Parathyroid adenoma (tissue), 2 donors: Measurements from ENCODE around the gene TMCC3.

Source experiments
- H2AFZ ChIP-seq: fragments of 300-600 bp; sonication (generic); one replicate; pipeline ENCODE4 v1.7.0; 2017; ENCODE audit warnings: antibody characterized with exemption, mild to moderate bottlenecking
- H3K27ac ChIP-seq: fragments of 300-600 bp; sonication (generic); one replicate; pipeline ENCODE4 v1.7.0; 2017
- H3K27me3 ChIP-seq: fragments of 300-600 bp; sonication (generic); one replicate; pipeline ENCODE4 v1.7.0; 2017; ENCODE audit warnings: low read length; ENCODE audit not compliant: control insufficient read depth, insufficient read depth
- H3K36me3 ChIP-seq: fragments of 300-600 bp; sonication (generic); one replicate; pipeline ENCODE4 v1.7.0; 2017; ENCODE audit warnings: low read length; ENCODE audit not compliant: control insufficient read depth, insufficient read depth
- H3K4me1 ChIP-seq: fragments of 300-600 bp; sonication (generic); one replicate; pipeline ENCODE4 v1.7.0; 2017; ENCODE audit warnings: control low read depth
- H3K4me2 ChIP-seq: fragments of 300-600 bp; sonication (generic); one replicate; pipeline ENCODE4 v1.7.0; 2017; ENCODE audit warnings: low read length
- H3K4me3 ChIP-seq: fragments of 300-600 bp; sonication (generic); one replicate; pipeline ENCODE4 v1.7.0; 2017; ENCODE audit warnings: low read depth, low read length
- H3K79me2 ChIP-seq: fragments of 300-600 bp; sonication (generic); one replicate; pipeline ENCODE4 v1.7.0; 2017; ENCODE audit warnings: control low read depth
- H3K9ac ChIP-seq: fragments of 300-600 bp; sonication (generic); one replicate; pipeline ENCODE4 v1.7.0; 2017; ENCODE audit warnings: mild to moderate bottlenecking
- H3K9me3 ChIP-seq: fragments of 300-600 bp; sonication (generic); one replicate; pipeline ENCODE4 v1.7.0; 2017; ENCODE audit warnings: low read length; ENCODE audit not compliant: control insufficient read depth
- TF ChIP-seq, protein P1 (sequence below): fragments of 300-600 bp; sonication (generic); IDR thresholded peaks from one replicate; pipeline ENCODE4 v1.7.0; 2017; ENCODE audit warnings: antibody characterized with exemption, mild to moderate bottlenecking
- donor health status: primary hyperparathyroidism.

TMCC3 gene

DNA sequence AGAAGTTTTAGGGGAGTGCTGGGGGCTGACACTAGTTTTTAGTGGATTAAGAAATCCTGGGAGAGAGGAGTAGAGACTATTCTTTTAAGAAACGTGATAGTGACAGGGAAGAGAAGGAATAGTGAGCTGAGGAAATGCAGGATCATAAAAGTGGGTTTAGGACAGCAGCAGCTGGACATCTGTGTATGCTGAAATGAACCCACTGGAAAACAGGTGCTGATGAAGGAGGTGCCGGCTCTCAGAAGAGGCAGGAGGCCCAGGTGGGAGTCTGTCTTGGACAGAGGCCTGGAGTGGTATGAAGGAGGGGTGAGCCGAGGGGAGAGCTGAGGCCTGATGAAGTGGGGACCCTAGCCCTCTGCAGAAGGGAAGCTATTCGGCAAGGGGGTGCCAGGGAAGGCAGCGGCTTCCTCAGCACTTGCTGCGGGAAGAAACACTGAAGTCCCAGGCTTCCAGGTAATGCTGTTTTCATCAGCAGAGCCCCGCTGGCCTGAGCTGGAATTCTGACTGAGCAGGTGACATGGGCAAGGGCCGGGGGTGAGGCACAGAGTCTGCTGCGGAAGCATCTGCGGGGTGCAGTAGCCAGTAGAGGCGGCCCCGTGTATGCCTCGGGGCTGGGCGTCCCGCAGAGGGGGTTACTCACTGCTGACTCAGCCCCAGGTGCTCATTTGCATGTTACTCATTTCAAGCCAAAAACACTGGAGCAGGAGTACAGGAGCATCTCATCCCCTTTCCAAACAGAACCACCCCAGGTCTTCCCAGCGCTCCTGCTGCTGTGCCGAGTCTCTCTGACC lies 89.7 kb downstream of the TMCC3 start:
- Histone ChIP-seq H3K79me2 (no peaks in the 10 kb centered on the region), H3K36me3 (no peaks in the 10 kb centered on the region), H3K9me3 (no peaks in the 10 kb centered on the region), H3K27ac (no peak overlapping the region), H3K4me3 (no peak overlapping the region), H3K27me3 (no peaks in the 10 kb centered on the region), H3K9ac (no peak overlapping the region), H2AFZ (no peak overlapping the region), H3K4me1 (no peaks in the 10 kb centered on the region), H3K4me2 (no peak overlapping the region)
- TF ChIP-seq, protein P1, sequence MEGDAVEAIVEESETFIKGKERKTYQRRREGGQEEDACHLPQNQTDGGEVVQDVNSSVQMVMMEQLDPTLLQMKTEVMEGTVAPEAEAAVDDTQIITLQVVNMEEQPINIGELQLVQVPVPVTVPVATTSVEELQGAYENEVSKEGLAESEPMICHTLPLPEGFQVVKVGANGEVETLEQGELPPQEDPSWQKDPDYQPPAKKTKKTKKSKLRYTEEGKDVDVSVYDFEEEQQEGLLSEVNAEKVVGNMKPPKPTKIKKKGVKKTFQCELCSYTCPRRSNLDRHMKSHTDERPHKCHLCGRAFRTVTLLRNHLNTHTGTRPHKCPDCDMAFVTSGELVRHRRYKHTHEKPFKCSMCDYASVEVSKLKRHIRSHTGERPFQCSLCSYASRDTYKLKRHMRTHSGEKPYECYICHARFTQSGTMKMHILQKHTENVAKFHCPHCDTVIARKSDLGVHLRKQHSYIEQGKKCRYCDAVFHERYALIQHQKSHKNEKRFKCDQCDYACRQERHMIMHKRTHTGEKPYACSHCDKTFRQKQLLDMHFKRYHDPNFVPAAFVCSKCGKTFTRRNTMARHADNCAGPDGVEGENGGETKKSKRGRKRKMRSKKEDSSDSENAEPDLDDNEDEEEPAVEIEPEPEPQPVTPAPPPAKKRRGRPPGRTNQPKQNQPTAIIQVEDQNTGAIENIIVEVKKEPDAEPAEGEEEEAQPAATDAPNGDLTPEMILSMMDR = no peak

DNA sequence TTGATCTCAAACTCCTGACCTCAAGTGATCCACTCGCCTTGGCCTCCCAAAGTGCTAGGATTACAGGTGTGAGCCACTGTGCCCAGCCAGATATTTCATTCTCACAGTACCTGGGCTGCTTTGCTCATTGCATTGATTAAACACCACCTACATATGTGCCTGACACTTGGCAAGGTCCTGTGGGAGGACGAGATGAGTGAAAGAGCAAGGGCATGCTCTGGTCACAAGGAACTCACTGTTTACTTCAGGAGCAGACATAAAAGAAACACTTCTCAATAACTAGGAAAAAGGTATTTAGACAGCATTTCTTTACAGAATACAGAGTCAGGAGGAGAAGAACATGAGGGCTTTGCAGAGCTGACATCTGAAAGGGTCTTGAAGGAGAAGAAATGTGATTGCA lies 91.7 kb downstream of the TMCC3 start:
- Histone ChIP-seq H3K4me2 (no peak overlapping the region), H3K4me1 (no peaks in the 10 kb centered on the region), H3K9me3 (no peaks in the 10 kb centered on the region), H3K4me3 (no peak overlapping the region), H2AFZ (no peak overlapping the region), H3K79me2 (no peaks in the 10 kb centered on the region), H3K27me3 (no peaks in the 10 kb centered on the region), H3K36me3 (no peaks in the 10 kb centered on the region), H3K27ac (no peak overlapping the region), H3K9ac (no peak overlapping the region)
- TF ChIP-seq, protein P1 = no peak

DNA sequence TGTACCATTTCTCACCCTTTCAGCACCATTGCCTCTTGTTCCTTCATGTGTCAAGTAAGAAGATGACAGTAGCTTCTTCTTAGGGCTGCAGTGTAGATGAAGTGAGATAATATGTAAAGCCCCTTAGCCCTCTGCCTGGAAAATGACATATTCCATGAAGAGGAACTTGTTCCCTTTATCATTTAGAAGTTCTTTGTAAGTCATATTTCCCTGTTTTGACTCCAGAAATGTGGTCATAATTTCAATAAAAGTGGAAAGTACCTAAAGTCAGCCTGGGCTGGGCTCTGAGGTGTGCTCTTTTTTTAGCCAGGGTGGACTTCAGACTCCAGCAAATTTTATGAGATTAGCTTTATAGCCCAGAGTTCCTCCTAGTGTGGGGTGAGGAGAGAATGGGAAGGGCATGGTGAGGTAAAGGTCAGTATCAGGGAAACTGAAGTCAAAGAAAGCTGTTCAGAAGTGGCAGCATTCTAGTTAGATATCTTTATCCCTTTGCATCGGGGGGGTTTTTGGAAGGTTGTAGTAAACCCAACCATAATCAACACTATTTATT lies 92.5 kb downstream of the TMCC3 start:
- Histone ChIP-seq H2AFZ (no peak overlapping the region), H3K4me2 (no peak overlapping the region), H3K4me3 (no peak overlapping the region), H3K4me1 (no peaks in the 10 kb centered on the region), H3K36me3 (no peaks in the 10 kb centered on the region), H3K27me3 (no peaks in the 10 kb centered on the region), H3K9me3 (no peaks in the 10 kb centered on the region), H3K27ac (no peak overlapping the region), H3K79me2 (no peaks in the 10 kb centered on the region), H3K9ac (no peak overlapping the region)
- TF ChIP-seq, protein P1 = no peak

DNA sequence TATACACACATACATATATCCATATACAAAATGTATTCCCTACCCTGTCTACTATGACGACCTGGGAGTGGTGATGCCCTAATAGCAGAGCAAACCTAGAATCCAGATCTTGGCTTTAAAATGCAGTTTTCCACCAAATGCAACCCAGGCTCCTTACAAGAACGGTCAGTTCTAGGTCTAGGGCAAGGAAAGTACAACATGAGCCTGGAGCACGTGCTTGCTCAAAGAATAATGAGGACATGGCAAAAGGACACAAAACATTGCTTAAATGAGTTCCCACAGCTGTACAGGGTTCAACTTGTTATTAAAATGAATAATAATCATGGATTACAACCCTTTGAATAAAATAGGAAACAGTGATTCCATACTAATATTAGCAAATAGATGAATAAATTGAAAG lies 94.7 kb downstream of the TMCC3 start:
- H3K9ac ChIP-seq = no peak overlapping the region
- H3K79me2 ChIP-seq = no peaks in the 10 kb centered on the region
- H3K4me2 ChIP-seq = no peak overlapping the region
- H3K4me3 ChIP-seq = no peak overlapping the region
- H3K36me3 ChIP-seq = no peaks in the 10 kb centered on the region
- no peaks in the 10 kb centered on the region for H3K27me3 ChIP-seq
- H3K4me1 ChIP-seq = no peaks in the 10 kb centered on the region
- no peaks in the 10 kb centered on the region for H3K9me3 ChIP-seq
- no peak overlapping the region for H2AFZ ChIP-seq
- no peak overlapping the region for H3K27ac ChIP-seq
- TF ChIP-seq, protein P1 = no peak

DNA sequence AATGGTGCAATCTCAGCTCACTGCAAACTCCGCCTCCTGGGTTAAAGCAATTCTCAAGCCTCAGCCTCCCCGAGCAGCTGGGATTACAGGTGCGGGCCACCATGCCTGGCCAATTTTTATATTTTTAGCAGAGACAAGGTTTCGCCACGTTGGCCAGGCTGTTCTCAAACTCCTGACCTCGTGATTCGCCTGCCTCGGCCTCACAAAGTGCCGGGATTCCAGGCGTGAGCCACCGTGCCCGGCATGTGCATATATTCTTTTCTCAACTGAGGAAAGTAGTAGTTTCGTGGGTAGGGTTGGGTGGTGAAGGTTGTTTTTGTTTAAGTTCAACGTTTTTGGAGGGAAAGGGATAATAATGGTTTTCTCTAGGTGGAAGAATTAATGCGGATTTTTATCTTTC lies 96.5 kb downstream of the TMCC3 start:
- H3K9me3 ChIP-seq = no peaks in the 10 kb centered on the region
- TF ChIP-seq, protein P1 = no peak
- no peaks in the 10 kb centered on the region for H3K4me1 ChIP-seq
- H3K4me2 ChIP-seq = no peak overlapping the region
- no peak overlapping the region for H3K4me3 ChIP-seq
- H3K9ac ChIP-seq = no peak overlapping the region
- H2AFZ ChIP-seq = no peak overlapping the region
- no peaks in the 10 kb centered on the region for H3K79me2 ChIP-seq
- no peak overlapping the region for H3K27ac ChIP-seq
- H3K27me3 ChIP-seq = no peaks in the 10 kb centered on the region
- H3K36me3 ChIP-seq = no peaks in the 10 kb centered on the region
